Effector memory CD4-positive, alpha-beta T cell (primary cell): ENCODE measurements around the gene QRFP.

Experiments used
- DNase-seq, 3 donors: peaks; one replicate each; pipeline ENCODE4 v3.0.0-alpha.2; 2020
- H3K27ac ChIP-seq: 2 replicates; pipeline ENCODE4 v1.7.0; 2013; ENCODE audit warnings: mild to moderate bottlenecking, low read length, moderate library complexity; ENCODE audit not compliant: insufficient read depth, poor library complexity, severe bottlenecking
- H3K27me3 ChIP-seq: replicated peaks from 2 replicates; pipeline ENCODE4 v1.7.0; 2013; ENCODE audit warnings: mild to moderate bottlenecking, low read length; ENCODE audit not compliant: insufficient read depth, control insufficient read depth, poor library complexity, severe bottlenecking
- H3K36me3 ChIP-seq: 2 replicates; pipeline ENCODE4 v1.7.0; 2013; ENCODE audit warnings: mild to moderate bottlenecking, low read length, moderate library complexity; ENCODE audit not compliant: control insufficient read depth, insufficient read depth
- H3K4me1 ChIP-seq: 2 replicates; pipeline ENCODE4 v1.7.0; 2013; ENCODE audit warnings: low read length, mild to moderate bottlenecking; ENCODE audit not compliant: control insufficient read depth, insufficient read depth, poor library complexity, severe bottlenecking
- H3K4me3 ChIP-seq: 2 replicates; pipeline ENCODE4 v1.7.0; 2013; ENCODE audit warnings: low read length, low read depth, mild to moderate bottlenecking; ENCODE audit not compliant: insufficient read depth, poor library complexity, severe bottlenecking
- H3K9me3 ChIP-seq: 2 replicates; pipeline ENCODE4 v1.7.0; 2013; ENCODE audit warnings: mild to moderate bottlenecking, low read length, moderate library complexity; ENCODE audit not compliant: control insufficient read depth
- total RNA-seq, 3 donors: gene quantifications; one replicate each; lab custom pipeline; 2026; lab: John Stamatoyannopoulos, UW

QRFP gene
- total RNA-seq = 0 reads per million in 3 donors

GRCh38 chr9:130896233-130897014, at the start of gene QRFP:
TSS of gene QRFP (minus strand) at chr9:130896812. CDS start at chr9:130893838, 2,974 bp downstream.
- DNase-seq = no peak
- Histone ChIP-seq H3K27ac (no peak within 1 kb of the TSS), H3K4me1 (no peaks in the 10 kb centered on the region), H3K4me3 (no peak within 1 kb of the TSS), H3K9me3 (no peaks in the 10 kb centered on the region), H3K27me3 (no peaks in the 10 kb centered on the region), H3K36me3 (no peaks in the 10 kb centered on the region)

DNA sequence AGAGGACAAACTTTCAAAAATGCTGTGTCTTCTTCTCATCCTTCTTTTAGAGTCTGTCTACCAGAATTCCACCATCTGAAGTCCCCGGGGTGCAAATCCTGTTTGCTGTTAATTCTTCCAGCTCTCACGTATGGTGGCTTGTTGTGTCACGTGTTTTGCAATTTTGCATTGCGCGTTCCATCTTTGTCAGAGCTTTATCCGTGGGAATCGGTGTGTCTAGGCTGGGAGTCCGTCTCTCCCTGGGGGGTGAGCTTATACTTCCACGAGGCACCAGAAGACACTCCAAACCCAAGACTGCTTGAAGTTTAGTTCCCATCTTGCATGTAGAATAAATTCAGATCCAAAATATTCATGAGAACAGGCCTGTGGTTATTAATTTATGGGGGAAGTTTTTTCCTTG, 48.6 kb upstream of the QRFP start:
- H3K36me3 ChIP-seq = no peaks in the 10 kb centered on the region
- H3K27ac ChIP-seq = no peak overlapping the region
- H3K9me3 ChIP-seq = no peaks in the 10 kb centered on the region
- H3K4me3 ChIP-seq = no peak overlapping the region
- peaks cover 8% of the 10 kb centered on the region for H3K27me3 ChIP-seq
- H3K4me1 ChIP-seq = peaks cover 9% of the 10 kb centered on the region
- no peak for DNase-seq

DNA sequence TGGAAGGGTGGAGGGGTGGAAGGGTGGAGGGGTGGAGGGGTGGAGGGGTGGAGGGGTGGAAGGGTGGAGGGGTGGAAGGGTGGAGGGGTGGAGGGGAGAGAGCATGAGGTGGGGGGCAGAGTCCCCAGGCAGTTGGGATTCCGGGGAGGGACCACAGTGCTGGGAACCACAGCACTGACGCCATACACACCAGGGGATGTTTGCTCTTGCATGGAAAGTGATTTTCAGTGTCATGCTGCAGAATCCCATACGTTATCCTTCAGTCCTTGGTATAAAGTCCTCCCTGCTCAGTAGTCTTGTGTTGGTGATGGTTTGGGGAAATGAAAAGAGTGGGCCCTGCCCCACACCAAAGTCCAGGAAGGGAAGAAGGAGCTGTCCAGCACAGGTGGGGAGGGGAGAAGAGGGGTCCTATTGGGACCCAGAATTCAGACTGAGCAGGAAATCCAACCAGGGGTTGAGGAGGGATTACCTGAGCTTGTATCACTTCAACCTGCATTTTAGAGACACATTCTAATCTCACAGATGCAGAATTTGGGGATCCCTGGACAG, 48.0 kb upstream of the QRFP start:
- Histone ChIP-seq H3K27me3 (peaks cover 10% of the 10 kb centered on the region), H3K36me3 (no peaks in the 10 kb centered on the region), H3K27ac (no peak overlapping the region), H3K4me1 (peaks cover 11% of the 10 kb centered on the region), H3K9me3 (no peaks in the 10 kb centered on the region), H3K4me3 (no peak overlapping the region)
- no peak for DNase-seq

DNA sequence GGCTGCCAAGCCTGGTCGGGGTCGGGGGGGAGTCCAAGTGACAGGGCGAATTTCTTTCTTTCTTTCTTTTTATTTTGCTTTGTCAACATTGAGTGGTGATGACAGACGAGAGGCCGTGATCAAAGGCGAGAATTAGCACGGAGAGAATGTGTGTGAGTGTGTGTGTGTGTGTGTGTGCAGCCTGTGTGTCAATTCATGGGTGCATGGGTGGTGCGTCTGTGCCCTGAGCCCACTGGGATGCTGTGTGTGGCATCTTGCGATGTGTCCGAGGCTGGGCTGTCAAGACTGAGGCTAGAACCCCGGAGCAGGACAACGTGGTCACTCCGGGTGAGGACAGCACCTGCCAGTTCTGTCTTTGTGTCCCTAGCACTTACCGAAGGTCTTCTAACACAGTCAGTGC, 47.2 kb upstream of the QRFP start:
- Histone ChIP-seq H3K9me3 (no peaks in the 10 kb centered on the region), H3K4me1 (peaks cover 19% of the 10 kb centered on the region), H3K27ac (no peak overlapping the region), H3K4me3 (no peak overlapping the region), H3K36me3 (no peaks in the 10 kb centered on the region), H3K27me3 (peaks cover 19% of the 10 kb centered on the region)
- no peak for DNase-seq

DNA sequence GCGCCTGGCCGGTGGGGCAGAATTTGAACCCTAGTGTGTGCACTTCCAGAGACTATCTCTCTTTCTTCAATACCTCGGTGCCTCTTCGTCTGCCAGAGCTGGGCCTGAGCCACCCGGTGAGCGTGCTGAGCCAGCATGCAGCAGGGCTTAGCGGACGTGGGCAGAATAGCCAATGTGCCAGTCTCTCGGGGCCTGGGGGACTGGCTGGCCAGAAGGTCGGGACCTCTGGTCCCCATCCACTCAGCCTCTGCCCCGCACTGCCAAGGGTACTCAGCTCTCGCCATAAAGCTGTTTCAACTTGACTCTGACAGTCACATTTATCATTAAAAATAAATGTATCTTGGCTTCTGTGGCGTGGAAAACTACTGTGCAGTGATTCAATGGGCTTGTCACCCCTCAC, 46.6 kb upstream of the QRFP start:
- Histone ChIP-seq H3K4me1 (peaks cover 19% of the 10 kb centered on the region), H3K36me3 (no peaks in the 10 kb centered on the region), H3K4me3 (no peak overlapping the region), H3K9me3 (no peaks in the 10 kb centered on the region), H3K27me3 (peaks cover 22% of the 10 kb centered on the region), H3K27ac (no peak overlapping the region)
- DNase-seq = no peak

- Histone ChIP-seq H3K36me3 (no peaks in the 10 kb centered on the region), H3K27ac (no peak overlapping the region), H3K27me3 (peaks cover 27% of the 10 kb centered on the region), H3K4me1 (peaks cover 19% of the 10 kb centered on the region), H3K4me3 (no peak overlapping the region), H3K9me3 (no peaks in the 10 kb centered on the region)
- DNase-seq = no peak
Measured at GRCh38 chr9:130942679-130943078, 46.1 kb upstream of the QRFP start.

DNA sequence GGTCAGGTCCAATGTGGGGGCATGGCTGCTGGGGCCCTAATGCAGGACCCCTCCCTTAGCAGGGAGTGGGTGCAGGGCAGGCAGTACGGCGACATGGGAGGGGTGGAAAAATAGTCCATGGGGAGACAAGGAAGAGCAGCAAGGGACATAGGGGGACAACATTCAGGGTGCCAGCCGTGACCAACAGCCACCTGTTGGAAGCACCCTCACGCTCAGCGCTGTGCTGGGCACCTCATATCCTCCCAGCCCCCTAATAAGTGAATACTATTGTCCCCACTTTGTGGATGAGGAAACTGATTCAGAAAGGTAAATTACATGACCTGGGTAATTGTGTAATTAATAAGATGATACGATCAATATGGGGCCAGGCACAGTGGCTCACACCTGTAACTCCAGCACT, 45.5 kb upstream of the QRFP start:
- no peak for DNase-seq
- Histone ChIP-seq H3K27me3 (peaks cover 30% of the 10 kb centered on the region), H3K9me3 (no peaks in the 10 kb centered on the region), H3K36me3 (no peaks in the 10 kb centered on the region), H3K4me3 (no peak overlapping the region), H3K27ac (no peak overlapping the region), H3K4me1 (peaks cover 19% of the 10 kb centered on the region)

GRCh38 chr9:130940693-130941576, 44.3 kb upstream of the QRFP start:
- H3K27ac ChIP-seq = no peak overlapping the region
- peak; percentile 28 to 42 (median 41) for DNase-seq
- H3K27me3 ChIP-seq = peaks cover 30% of the 10 kb centered on the region
- H3K4me1 ChIP-seq = peaks cover 19% of the 10 kb centered on the region
- H3K4me3 ChIP-seq = no peak overlapping the region
- no peaks in the 10 kb centered on the region for H3K36me3 ChIP-seq
- H3K9me3 ChIP-seq = no peaks in the 10 kb centered on the region

GRCh38 chr9:130940027-130940549, 43.5 kb upstream of the QRFP start:
- peaks cover 19% of the 10 kb centered on the region for H3K4me1 ChIP-seq
- no peak overlapping the region for H3K27ac ChIP-seq
- H3K27me3 ChIP-seq = peaks cover 30% of the 10 kb centered on the region
- no peak overlapping the region for H3K4me3 ChIP-seq
- H3K9me3 ChIP-seq = no peaks in the 10 kb centered on the region
- no peak for DNase-seq
- no peaks in the 10 kb centered on the region for H3K36me3 ChIP-seq
